ENCODE results near the gene CACNA1A.

The CACNA1A gene

GRCh38 chr19:13502231-13502630, 4.0 kb downstream of the CACNA1A start:
- no peak overlapping the region for H3K9ac ChIP-seq (ENCODE audit: low read length)
- H3K79me2 ChIP-seq (ENCODE audit: insufficient read depth, low read length): no peaks in the 10 kb centered on the region
- no peaks in the 10 kb centered on the region for H3K9me2 ChIP-seq (ENCODE audit: low read depth, low read length)
- H3K27me3 ChIP-seq (ENCODE audit: insufficient read depth, low read length): no peaks in the 10 kb centered on the region
- H2AFZ ChIP-seq (ENCODE audit: low read length): no peak overlapping the region
- no peaks in the 10 kb centered on the region for H4K20me1 ChIP-seq (ENCODE audit: insufficient read depth, low read length)
- H3K36me3 ChIP-seq (ENCODE audit: insufficient read depth, low read length): no peaks in the 10 kb centered on the region
- H3K4me2 ChIP-seq (ENCODE audit: low read length): no peak overlapping the region
- no peak overlapping the region for H3K4me3 ChIP-seq (ENCODE audit: low read depth, low read length, poor library complexity, severe bottlenecking)
- no peaks in the 10 kb centered on the region for H3K9me3 ChIP-seq (ENCODE audit: low read length)
- no peak for TF ChIP-seq EZH2 (IDR thresholded peaks at IDR 0.05; ENCODE audit: borderline replicate concordance, low read length)
- no peaks in the 10 kb centered on the region for H3K4me1 ChIP-seq (ENCODE audit: insufficient read depth, low read length, severe bottlenecking)
- H3F3A ChIP-seq (ENCODE audit: insufficient read depth, low read length): no peaks in the 10 kb centered on the region
- H3K27ac ChIP-seq (ENCODE audit: low read depth, low read length, poor library complexity, severe bottlenecking): no peak overlapping the region

GRCh38 chr19:13499692-13500091, 6.6 kb downstream of the CACNA1A start:
- no peaks in the 10 kb centered on the region for H3F3A ChIP-seq (ENCODE audit: insufficient read depth, low read length)
- TF ChIP-seq CTCF (IDR thresholded peaks at IDR 0.05; ENCODE audit: low read length) (no peak), EZH2 (IDR thresholded peaks at IDR 0.05; ENCODE audit: borderline replicate concordance, low read length) (no peak)
- no peaks in the 10 kb centered on the region for H3K79me2 ChIP-seq (ENCODE audit: insufficient read depth, low read length)
- no peaks in the 10 kb centered on the region for H4K20me1 ChIP-seq (ENCODE audit: insufficient read depth, low read length)
- no peak overlapping the region for H2AFZ ChIP-seq (ENCODE audit: low read length)
- H3K4me3 ChIP-seq (ENCODE audit: low read depth, low read length, poor library complexity, severe bottlenecking): no peak overlapping the region
- H3K27me3 ChIP-seq (ENCODE audit: insufficient read depth, low read length): no peaks in the 10 kb centered on the region
- no peaks in the 10 kb centered on the region for H3K36me3 ChIP-seq (ENCODE audit: insufficient read depth, low read length)
- no peaks in the 10 kb centered on the region for H3K4me1 ChIP-seq (ENCODE audit: insufficient read depth, low read length, severe bottlenecking)
- H3K4me2 ChIP-seq (ENCODE audit: low read length): no peak overlapping the region
- no peaks in the 10 kb centered on the region for H3K9me3 ChIP-seq (ENCODE audit: low read length)
- H3K9me2 ChIP-seq (ENCODE audit: low read depth, low read length): no peaks in the 10 kb centered on the region
- H3K9ac ChIP-seq (ENCODE audit: low read length): no peak overlapping the region
- H3K27ac ChIP-seq (ENCODE audit: low read depth, low read length, poor library complexity, severe bottlenecking): no peak overlapping the region

GRCh38 chr19:13493516-13494310, 12.6 kb downstream of the CACNA1A start:
- Histone ChIP-seq H2AFZ (ENCODE audit: low read length) (no peak overlapping the region), H3K4me3 (ENCODE audit: low read depth, low read length, poor library complexity, severe bottlenecking) (no peak overlapping the region), H3K4me2 (ENCODE audit: low read length) (no peak overlapping the region), H4K20me1 (ENCODE audit: insufficient read depth, low read length) (no peaks in the 10 kb centered on the region), H3K27ac (ENCODE audit: low read depth, low read length, poor library complexity, severe bottlenecking) (no peak overlapping the region), H3F3A (ENCODE audit: insufficient read depth, low read length) (no peaks in the 10 kb centered on the region), H3K9ac (ENCODE audit: low read length) (no peak overlapping the region), H3K36me3 (ENCODE audit: insufficient read depth, low read length) (no peaks in the 10 kb centered on the region), H3K9me3 (ENCODE audit: low read length) (no peaks in the 10 kb centered on the region), H3K27me3 (ENCODE audit: insufficient read depth, low read length) (no peaks in the 10 kb centered on the region), H3K9me2 (ENCODE audit: low read depth, low read length) (no peaks in the 10 kb centered on the region), H3K4me1 (ENCODE audit: insufficient read depth, low read length, severe bottlenecking) (no peaks in the 10 kb centered on the region), H3K79me2 (ENCODE audit: insufficient read depth, low read length) (no peaks in the 10 kb centered on the region)
- TF ChIP-seq CTCF (IDR thresholded peaks at IDR 0.05; ENCODE audit: low read length) (no peak), EZH2 (IDR thresholded peaks at IDR 0.05; ENCODE audit: borderline replicate concordance, low read length) (no peak)

- Histone ChIP-seq H3K36me3 (ENCODE audit: insufficient read depth, low read length) (no peaks in the 10 kb centered on the region), H3K27ac (ENCODE audit: low read depth, low read length, poor library complexity, severe bottlenecking) (no peak overlapping the region), H3K79me2 (ENCODE audit: insufficient read depth, low read length) (no peaks in the 10 kb centered on the region), H3K9me3 (ENCODE audit: low read length) (no peaks in the 10 kb centered on the region), H3K9me2 (ENCODE audit: low read depth, low read length) (no peaks in the 10 kb centered on the region), H3K27me3 (ENCODE audit: insufficient read depth, low read length) (no peaks in the 10 kb centered on the region), H3K4me2 (ENCODE audit: low read length) (no peak overlapping the region), H3K4me1 (ENCODE audit: insufficient read depth, low read length, severe bottlenecking) (no peaks in the 10 kb centered on the region), H3K9ac (ENCODE audit: low read length) (no peak overlapping the region), H3K4me3 (ENCODE audit: low read depth, low read length, poor library complexity, severe bottlenecking) (no peak overlapping the region), H3F3A (ENCODE audit: insufficient read depth, low read length) (no peaks in the 10 kb centered on the region), H2AFZ (ENCODE audit: low read length) (no peak overlapping the region), H4K20me1 (ENCODE audit: insufficient read depth, low read length) (no peaks in the 10 kb centered on the region)
- TF ChIP-seq EZH2 (IDR thresholded peaks at IDR 0.05; ENCODE audit: borderline replicate concordance, low read length) (no peak), CTCF (IDR thresholded peaks at IDR 0.05; ENCODE audit: low read length) (no peak)
Observed at GRCh38 chr19:13492128-13492527, 14.2 kb downstream of the CACNA1A start.
